Measurements from ENCODE around the gene GET3.

GRCh38 chr19:12783849-12784393 lies 46.6 kb downstream of the GET3 start:
- TF ChIP-seq CTCF (CRISPR knock-in tag; IDR thresholded peaks at IDR 0.05), result no peak
- no peak for TF ChIP-seq AFF4 (CRISPR knock-in tag; IDR thresholded peaks at IDR 0.05)

Measured in HepG2 (cell line).